HepG2 (cell line): ENCODE results near the gene ANK3. TPM values are rescaled to one million over a fixed set of nuclear protein-coding genes. Genes with fewer than 3 reads are reported as not detected.
A peak's percentile ranks its signal among the peaks of the same experiment; 100 is the strongest.

Experiments
- ATAC-seq: fragments of 200-7000 bp; cut with Tn5 transposase; 3 replicates; pipeline ENCODE4 v1.9.1; 2020; ENCODE audit warnings: mild to moderate bottlenecking, moderate library complexity
- BruUV-seq: library from RNA; stranded (reverse); fragments of 400-500 nt; replicated peaks from 2 replicates; lab custom pipeline; 2021; lab: Mats Ljungman, UMichigan
- CTCF ChIA-PET: fragments of 300-600 bp; formaldehyde crosslinking; extraction: SDS; loops from one replicate; lab custom pipeline; 2021; ENCODE audit warnings: low total read pairs, inconsistent platforms, low intra/inter-chr PET ratio; lab: Yijun Ruan, JAX
- POLR2A ChIA-PET: fragments of 350-600 bp; sonication (Branson Sonifier 250); formaldehyde crosslinking; loops from one replicate; lab custom pipeline; 2020; ENCODE audit warnings: antibody characterized with exemption, inconsistent platforms; lab: Yijun Ruan, JAX
- DNase-seq: peaks from one replicate; pipeline ENCODE4 v3.0.0-alpha.2; 2015; ENCODE audit warnings: low spot score
- FAIRE-seq: peaks from 3 replicates; lab custom pipeline; 2011; peaks lifted over from hg19 to GRCh38; lab: Jason Lieb, UNC
- H2AFZ ChIP-seq: one replicate; pipeline ENCODE4 v1.6.1; 2011; ENCODE audit warnings: low read length, inconsistent platforms
- H3K27ac ChIP-seq: fragments of 300-600 bp; 3 replicates; pipeline ENCODE4 v1.8.0; 2011; ENCODE audit warnings: mixed run types, mild to moderate bottlenecking, mixed read lengths, low read length, inconsistent platforms; ENCODE audit not compliant: insufficient read depth; ENCODE audit errors: extremely low read length
- H3K27me3 ChIP-seq, 2 experiments: fragments of 200-600 bp in 1 of 2; 2 replicates in 1 of 2; 3 replicates in 1 of 2; pipeline versions ENCODE4 v1.6.0 to v1.8.0; 2011; ENCODE audit warnings: low read length in 2 of 2, mild to moderate bottlenecking in 2 of 2, moderate library complexity in 2 of 2, inconsistent platforms in 1 of 2; ENCODE audit not compliant: insufficient read depth in 2 of 2, control insufficient read depth in 1 of 2
- H3K36me3 ChIP-seq, 2 experiments: fragments of 200-600 bp in 1 of 2; replicated peaks in 1 of 2; 2 replicates in 1 of 2; 3 replicates in 1 of 2; pipeline versions ENCODE4 v1.5.1 to v1.8.0; 2011; ENCODE audit warnings: low read length in 2 of 2, inconsistent platforms in 1 of 2; ENCODE audit not compliant: insufficient read depth in 2 of 2, control insufficient read depth in 1 of 2
- H3K4me1 ChIP-seq: 2 replicates; pipeline ENCODE4 v1.5.1; 2012; ENCODE audit warnings: low read length, inconsistent platforms; ENCODE audit not compliant: insufficient read depth
- H3K4me2 ChIP-seq: 2 replicates; pipeline ENCODE4 v1.6.0; 2011; ENCODE audit warnings: low read depth, low read length, inconsistent platforms
- H3K4me3 ChIP-seq, 3 experiments: fragments of 200-600 bp in 1 of 3; sonication (generic), shearing (Covaris generic) in 1 of 3; replicated peaks in 1 of 3; 2 replicates each; pipeline ENCODE4 v1.5.1; 2011 to 2016; ENCODE audit warnings: low read length in 3 of 3, inconsistent platforms in 2 of 3, low read depth in 2 of 3, mild to moderate bottlenecking in 2 of 3, control low read depth in 1 of 3, mixed read lengths in 1 of 3; ENCODE audit not compliant: insufficient read depth in 1 of 3
- H3K79me2 ChIP-seq: one replicate; pipeline ENCODE4 v1.6.1; 2011; ENCODE audit warnings: low read length, inconsistent platforms; ENCODE audit not compliant: insufficient read depth
- H3K9ac ChIP-seq: 2 replicates; pipeline ENCODE4 v1.6.0; 2011; ENCODE audit warnings: mild to moderate bottlenecking, low read depth, low read length, inconsistent platforms; ENCODE audit not compliant: insufficient read depth
- H3K9me3 ChIP-seq: 2 replicates; pipeline ENCODE4 v1.5.1; 2012; ENCODE audit warnings: mild to moderate bottlenecking, low read length
- H4K20me1 ChIP-seq: 2 replicates; pipeline ENCODE4 v1.6.0; 2011; ENCODE audit warnings: inconsistent platforms, mild to moderate bottlenecking, low read length, moderate library complexity; ENCODE audit not compliant: insufficient read depth
- CC2D1A ChIP-seq: sonication (generic); formaldehyde crosslinking; IDR thresholded peaks from 2 replicates; pipeline ENCODE4 v1.8.1; 2023; ENCODE audit warnings: mild to moderate bottlenecking, missing genetic modification reagents
- CTCF ChIP-seq: sonication (generic); formaldehyde crosslinking; IDR thresholded peaks from 2 replicates; pipeline ENCODE4 v1.5.0; 2020; ENCODE audit warnings: mild to moderate bottlenecking, missing genetic modification reagents, moderate library complexity
- DR1 ChIP-seq: sonication (generic); formaldehyde crosslinking; IDR thresholded peaks from 2 replicates; pipeline ENCODE4 v1.8.0; 2021; ENCODE audit warnings: mild to moderate bottlenecking, missing genetic modification reagents, inconsistent platforms
- FOXA1 ChIP-seq, 2 experiments: fragments of 450-650 bp in 1 of 2; sonication (generic) in 1 of 2; formaldehyde crosslinking in 1 of 2; IDR thresholded peaks; 2 replicates each; pipeline versions ENCODE4 v1.4.0 to v1.6.1; 2016 to 2020; ENCODE audit warnings: missing genetic modification reagents in 1 of 2
- HNRNPUL1 ChIP-seq: fragments of 200-400 bp; formaldehyde crosslinking; IDR thresholded peaks from 2 replicates; pipeline ENCODE4 v1.6.1; 2017; ENCODE audit warnings: low read depth, mild to moderate bottlenecking, low read length, moderate library complexity
- RAD21 ChIP-seq: fragments of 450-650 bp; formaldehyde crosslinking; IDR thresholded peaks from 2 replicates; pipeline ENCODE4 v1.5.0; 2020; ENCODE audit warnings: mild to moderate bottlenecking
- SMC3 ChIP-seq: IDR thresholded peaks from 2 replicates; pipeline ENCODE4 v1.6.1; 2011; ENCODE audit warnings: low read length, improper control_type of control experiment
- STAG1 ChIP-seq: sonication (generic); formaldehyde crosslinking; IDR thresholded peaks from 2 replicates; pipeline ENCODE4 v1.4.0; 2020; ENCODE audit warnings: missing genetic modification reagents
- ZFP36 ChIP-seq: fragments of 150-350 bp; IDR thresholded peaks from 2 replicates; pipeline ENCODE4 v1.6.1; 2018; ENCODE audit warnings: borderline replicate concordance, low read length, low read depth; ENCODE audit not compliant: partially characterized antibody
- WGBS: methylation state at CpG from one replicate; pipeline ENCODE4 v1.1.6; 2017; ENCODE audit warnings: low lambda C conversion rate; 5-methylcytosine and 5-hydroxymethylcytosine counted together
- in situ Hi-C: cut with HindIII; loops from 2 replicates; pipeline ENCODE4 v1.10.0; 2017; ENCODE audit warnings: low pct_unique_long_range_greater_than_20kb; ENCODE audit not compliant: extremely low pct_ligation_motif_present
- intact Hi-C: fragments of 100-400 bp; cut with micrococcal nuclease; formaldehyde crosslinking; loops from one replicate; pipeline ENCODE4 v1.10.0; 2022; ENCODE audit not compliant: unreplicated experiment
- polyA plus RNA-seq, 8 experiments: library from polyadenylated mRNA; depleted of rRNA in 3 of 8; stranded (reverse) in 7 of 8; unstranded in 1 of 8; fragments of >200 nt; fragmentation: Illumina TruSeq in 4 of 8; extraction: Trizol in 4 of 8; gene quantifications; 2 replicates each; pipeline versions ENCODE4 v1.2.1 to v1.2.3, GENCODE V29; 2011 to 2016; ENCODE audit warnings: low read depth in 4 of 8, missing spikeins in 1 of 8, mixed read lengths in 1 of 8; ENCODE audit not compliant: insufficient read depth in 1 of 8
- total RNA-seq, 5 experiments: library from RNA; depleted of rRNA; stranded (reverse); fragments of >200 nt; fragmentation: Illumina TruSeq; extraction: Trizol; gene quantifications; 2 replicates each; pipeline ENCODE4 v1.2.3, GENCODE V29; 2016; ENCODE audit warnings: low read depth in 1 of 5

ANK3 gene
- total and polyA plus RNA-seq, 2 of the 13 experiments (the other 11 are each of a cell fraction or from before 2014, with no cell fraction given) = not detected

GRCh38 chr10:60434418-60435046 is 44.9 kb upstream of the ANK3 start:
- in situ Hi-C loops (loop anchor here (5.0 to 10.0 kb wide), 2 partner anchors 230 to 337 kb away; no protein-coding TSS in a partner anchor), intact Hi-C loops (loop anchor here (1.0 to 5.0 kb wide), 4 partner anchors 99 to 807 kb away; no protein-coding TSS in a partner anchor)
- CTCF ChIA-PET = interaction anchor here (0.7 to 2.7 kb wide), 5 partner anchors 98 to 335 kb away, joined by 3 to 22 read pairs (median 5); no protein-coding TSS in a partner anchor
- no peak overlapping the region for H2AFZ ChIP-seq
- peak; percentile 75 for FAIRE-seq
- H4K20me1 ChIP-seq = no peaks in the 10 kb centered on the region
- peak; percentile 35 for DNase-seq
- no peaks in the 10 kb centered on the region for H3K4me1 ChIP-seq
- no peaks in the 10 kb centered on the region for H3K36me3 ChIP-seq
- no TSS peak for BruUV-seq
- H3K9me3 ChIP-seq = no peaks in the 10 kb centered on the region
- 36% methylated on average over 3 of the region's 3 CpGs for WGBS
- H3K79me2 ChIP-seq = no peaks in the 10 kb centered on the region
- no peak overlapping the region for H3K4me2 ChIP-seq
- H3K27me3 ChIP-seq = no peaks in the 10 kb centered on the region
- TF ChIP-seq FOXA1 (IDR thresholded peaks at IDR 0.05) (no peak), FOXA1 (CRISPR knock-in tag; IDR thresholded peaks at IDR 0.05) (no peak), HNRNPUL1 (no peak), STAG1 (CRISPR knock-in tag) (peak; percentile 85), SMC3 (peak; percentile 86), CC2D1A (no peak), CTCF (CRISPR knock-in tag) (peak; percentile 73), ZFP36 (peak; percentile 20), RAD21 (CRISPR knock-in tag) (peak; percentile 66; the same call in 1 of the 2 replicates), DR1 (no peak)
- H3K4me3 ChIP-seq = no peak overlapping the region
- POLR2A ChIA-PET = no interaction called here
- H3K27ac ChIP-seq = no peak overlapping the region
- peak; percentile 70 for ATAC-seq
- no peak overlapping the region for H3K9ac ChIP-seq
